ENCODE results near the gene IFIT2.

GRCh38 chr10:89343089-89343767 is 41.4 kb downstream of the IFIT2 start:
- no peak for TF ChIP-seq POLR2AphosphoS5 (IDR thresholded peaks at IDR 0.05; ENCODE audit: low read depth)
- TF ChIP-seq, protein P1, sequence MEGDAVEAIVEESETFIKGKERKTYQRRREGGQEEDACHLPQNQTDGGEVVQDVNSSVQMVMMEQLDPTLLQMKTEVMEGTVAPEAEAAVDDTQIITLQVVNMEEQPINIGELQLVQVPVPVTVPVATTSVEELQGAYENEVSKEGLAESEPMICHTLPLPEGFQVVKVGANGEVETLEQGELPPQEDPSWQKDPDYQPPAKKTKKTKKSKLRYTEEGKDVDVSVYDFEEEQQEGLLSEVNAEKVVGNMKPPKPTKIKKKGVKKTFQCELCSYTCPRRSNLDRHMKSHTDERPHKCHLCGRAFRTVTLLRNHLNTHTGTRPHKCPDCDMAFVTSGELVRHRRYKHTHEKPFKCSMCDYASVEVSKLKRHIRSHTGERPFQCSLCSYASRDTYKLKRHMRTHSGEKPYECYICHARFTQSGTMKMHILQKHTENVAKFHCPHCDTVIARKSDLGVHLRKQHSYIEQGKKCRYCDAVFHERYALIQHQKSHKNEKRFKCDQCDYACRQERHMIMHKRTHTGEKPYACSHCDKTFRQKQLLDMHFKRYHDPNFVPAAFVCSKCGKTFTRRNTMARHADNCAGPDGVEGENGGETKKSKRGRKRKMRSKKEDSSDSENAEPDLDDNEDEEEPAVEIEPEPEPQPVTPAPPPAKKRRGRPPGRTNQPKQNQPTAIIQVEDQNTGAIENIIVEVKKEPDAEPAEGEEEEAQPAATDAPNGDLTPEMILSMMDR (conservative IDR thresholded peaks at IDR 0.05; ENCODE audit: low read depth in 2 of 2): no peak
- no peak for TF ChIP-seq CREB1 (CRISPR knock-in tag; IDR thresholded peaks at IDR 0.05; ENCODE audit: low read depth)
- TF ChIP-seq EZH2 (IDR thresholded peaks at IDR 0.05; ENCODE audit: low read depth, unreplicated experiment): no peak
- TF ChIP-seq, protein P2, sequence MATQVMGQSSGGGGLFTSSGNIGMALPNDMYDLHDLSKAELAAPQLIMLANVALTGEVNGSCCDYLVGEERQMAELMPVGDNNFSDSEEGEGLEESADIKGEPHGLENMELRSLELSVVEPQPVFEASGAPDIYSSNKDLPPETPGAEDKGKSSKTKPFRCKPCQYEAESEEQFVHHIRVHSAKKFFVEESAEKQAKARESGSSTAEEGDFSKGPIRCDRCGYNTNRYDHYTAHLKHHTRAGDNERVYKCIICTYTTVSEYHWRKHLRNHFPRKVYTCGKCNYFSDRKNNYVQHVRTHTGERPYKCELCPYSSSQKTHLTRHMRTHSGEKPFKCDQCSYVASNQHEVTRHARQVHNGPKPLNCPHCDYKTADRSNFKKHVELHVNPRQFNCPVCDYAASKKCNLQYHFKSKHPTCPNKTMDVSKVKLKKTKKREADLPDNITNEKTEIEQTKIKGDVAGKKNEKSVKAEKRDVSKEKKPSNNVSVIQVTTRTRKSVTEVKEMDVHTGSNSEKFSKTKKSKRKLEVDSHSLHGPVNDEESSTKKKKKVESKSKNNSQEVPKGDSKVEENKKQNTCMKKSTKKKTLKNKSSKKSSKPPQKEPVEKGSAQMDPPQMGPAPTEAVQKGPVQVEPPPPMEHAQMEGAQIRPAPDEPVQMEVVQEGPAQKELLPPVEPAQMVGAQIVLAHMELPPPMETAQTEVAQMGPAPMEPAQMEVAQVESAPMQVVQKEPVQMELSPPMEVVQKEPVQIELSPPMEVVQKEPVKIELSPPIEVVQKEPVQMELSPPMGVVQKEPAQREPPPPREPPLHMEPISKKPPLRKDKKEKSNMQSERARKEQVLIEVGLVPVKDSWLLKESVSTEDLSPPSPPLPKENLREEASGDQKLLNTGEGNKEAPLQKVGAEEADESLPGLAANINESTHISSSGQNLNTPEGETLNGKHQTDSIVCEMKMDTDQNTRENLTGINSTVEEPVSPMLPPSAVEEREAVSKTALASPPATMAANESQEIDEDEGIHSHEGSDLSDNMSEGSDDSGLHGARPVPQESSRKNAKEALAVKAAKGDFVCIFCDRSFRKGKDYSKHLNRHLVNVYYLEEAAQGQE (IDR thresholded peaks at IDR 0.05; ENCODE audit: unreplicated experiment): no peak
- no peak for TF ChIP-seq EZH2phosphoT487 (IDR thresholded peaks at IDR 0.05; ENCODE audit: unreplicated experiment)
- no peak for TF ChIP-seq JUNB (IDR thresholded peaks at IDR 0.05; ENCODE audit: unreplicated experiment)
- TF ChIP-seq, protein P3, sequence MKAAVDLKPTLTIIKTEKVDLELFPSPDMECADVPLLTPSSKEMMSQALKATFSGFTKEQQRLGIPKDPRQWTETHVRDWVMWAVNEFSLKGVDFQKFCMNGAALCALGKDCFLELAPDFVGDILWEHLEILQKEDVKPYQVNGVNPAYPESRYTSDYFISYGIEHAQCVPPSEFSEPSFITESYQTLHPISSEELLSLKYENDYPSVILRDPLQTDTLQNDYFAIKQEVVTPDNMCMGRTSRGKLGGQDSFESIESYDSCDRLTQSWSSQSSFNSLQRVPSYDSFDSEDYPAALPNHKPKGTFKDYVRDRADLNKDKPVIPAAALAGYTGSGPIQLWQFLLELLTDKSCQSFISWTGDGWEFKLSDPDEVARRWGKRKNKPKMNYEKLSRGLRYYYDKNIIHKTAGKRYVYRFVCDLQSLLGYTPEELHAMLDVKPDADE (IDR thresholded peaks at IDR 0.05): no peak
- TF ChIP-seq ZNF331 (CRISPR knock-in tag; IDR thresholded peaks at IDR 0.05; ENCODE audit: low read depth): no peak
- TF ChIP-seq NANOG (IDR thresholded peaks at IDR 0.05; ENCODE audit: borderline replicate concordance): no peak

All from GM23338 (cell line).